Uterus (tissue), 4 donors: ENCODE results near the gene SLC25A48. TPM values are rescaled to one million over a fixed set of nuclear protein-coding genes. Genes with fewer than 3 reads are reported as not detected.

Experiments used
- DNase-seq, 2 donors: peaks; one replicate each; pipeline ENCODE4 v3.0.0-alpha.2; 2019 to 2020
- H3K27ac ChIP-seq, 2 donors: fragments of 200-600 bp; sonication (generic); 1 replicate in 1 of 2; 2 replicates in 1 of 2; pipeline ENCODE4 v1.5.1; 2016 to 2018
- H3K27me3 ChIP-seq, 2 donors: fragments of 200-600 bp; sonication (generic); one replicate each; pipeline ENCODE4 v1.5.1; 2018 to 2019; ENCODE audit warnings: control low read depth in 1 of 2
- H3K36me3 ChIP-seq, 2 donors: fragments of 200-600 bp; sonication (generic); one replicate each; pipeline ENCODE4 v1.5.1; 2019; ENCODE audit warnings: control low read depth in 1 of 2
- H3K4me1 ChIP-seq, 2 donors: fragments of 200-600 bp; sonication (generic); one replicate each; pipeline ENCODE4 v1.5.1; 2018 to 2019; ENCODE audit warnings: control low read depth in 1 of 2
- H3K4me3 ChIP-seq, 2 donors: fragments of 200-600 bp; sonication (generic); 1 replicate in 1 of 2; 2 replicates in 1 of 2; pipeline ENCODE4 v1.5.1; 2018 to 2019; ENCODE audit warnings: mild to moderate bottlenecking in 1 of 2
- H3K9me3 ChIP-seq, 2 donors: fragments of 200-600 bp; sonication (generic); one replicate each; pipeline ENCODE4 v1.5.1; 2019; ENCODE audit warnings: control low read depth in 1 of 2
- POLR2A ChIP-seq, 2 donors: fragments of 450-650 bp; IDR thresholded peaks; one replicate each; pipeline ENCODE4 v1.6.1; 2016; ENCODE audit warnings: antibody characterized with exemption in 2 of 2, mild to moderate bottlenecking in 1 of 2, moderate library complexity in 1 of 2
- intact Hi-C: fragments of 100-400 bp; cut with DNase I; formaldehyde crosslinking; loops from one replicate; pipeline ENCODE4 v1.15.1; 2023; ENCODE audit warnings: low total_unique reads
- total RNA-seq, 4 donors: library from RNA; depleted of rRNA in 3 of 4; stranded (reverse); fragments of >200 nt in 3 of 4; gene quantifications; one replicate each; pipeline versions ENCODE4 v1.1.0 to v1.2.4, GENCODE V29; 2014 to 2023
- TF ChIP-seq, protein P1 (sequence below), 4 experiments: fragments of 200-600 bp in 2 of 4; fragments of 450-650 bp in 2 of 4; sonication (generic) in 2 of 4; IDR thresholded peaks; one replicate each; pipeline ENCODE4 v1.5.1; 2016 to 2019; ENCODE audit warnings: antibody characterized with exemption in 4 of 4, mild to moderate bottlenecking in 2 of 4, moderate library complexity in 1 of 4
- donor health status: DM: yes; HTN: yes; CAD: no.

Gene SLC25A48
- total RNA-seq, 4 donors from 2014 or later, result 0.14 TPM; not detected in 3

DNA sequence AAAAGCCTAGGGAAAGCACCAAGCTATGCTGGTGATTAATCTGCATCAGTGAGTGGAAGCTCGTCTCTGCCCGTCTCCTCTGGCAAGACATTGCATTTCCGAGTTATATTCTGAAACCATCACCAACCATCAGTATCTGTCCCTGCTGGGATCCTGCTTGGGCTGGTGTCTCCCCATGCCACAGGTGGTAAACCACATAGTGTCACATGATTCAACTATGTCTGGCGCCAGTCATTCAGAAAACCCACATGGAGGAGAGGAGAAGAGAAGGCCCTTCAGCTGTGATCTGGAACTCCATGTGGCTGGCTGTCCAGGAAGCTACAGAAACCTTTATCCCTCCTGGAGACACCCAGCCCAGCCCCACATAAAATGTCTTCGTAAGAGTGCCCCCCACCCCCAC, 56.4 kb downstream of the SLC25A48 start:
- TF ChIP-seq, protein P1, sequence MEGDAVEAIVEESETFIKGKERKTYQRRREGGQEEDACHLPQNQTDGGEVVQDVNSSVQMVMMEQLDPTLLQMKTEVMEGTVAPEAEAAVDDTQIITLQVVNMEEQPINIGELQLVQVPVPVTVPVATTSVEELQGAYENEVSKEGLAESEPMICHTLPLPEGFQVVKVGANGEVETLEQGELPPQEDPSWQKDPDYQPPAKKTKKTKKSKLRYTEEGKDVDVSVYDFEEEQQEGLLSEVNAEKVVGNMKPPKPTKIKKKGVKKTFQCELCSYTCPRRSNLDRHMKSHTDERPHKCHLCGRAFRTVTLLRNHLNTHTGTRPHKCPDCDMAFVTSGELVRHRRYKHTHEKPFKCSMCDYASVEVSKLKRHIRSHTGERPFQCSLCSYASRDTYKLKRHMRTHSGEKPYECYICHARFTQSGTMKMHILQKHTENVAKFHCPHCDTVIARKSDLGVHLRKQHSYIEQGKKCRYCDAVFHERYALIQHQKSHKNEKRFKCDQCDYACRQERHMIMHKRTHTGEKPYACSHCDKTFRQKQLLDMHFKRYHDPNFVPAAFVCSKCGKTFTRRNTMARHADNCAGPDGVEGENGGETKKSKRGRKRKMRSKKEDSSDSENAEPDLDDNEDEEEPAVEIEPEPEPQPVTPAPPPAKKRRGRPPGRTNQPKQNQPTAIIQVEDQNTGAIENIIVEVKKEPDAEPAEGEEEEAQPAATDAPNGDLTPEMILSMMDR (IDR thresholded peaks at IDR 0.05), result no peak
- no peak for TF ChIP-seq POLR2A (IDR thresholded peaks at IDR 0.05)
- H3K27ac ChIP-seq, result no peak overlapping the region
- no peak overlapping the region for H3K4me3 ChIP-seq

DNA sequence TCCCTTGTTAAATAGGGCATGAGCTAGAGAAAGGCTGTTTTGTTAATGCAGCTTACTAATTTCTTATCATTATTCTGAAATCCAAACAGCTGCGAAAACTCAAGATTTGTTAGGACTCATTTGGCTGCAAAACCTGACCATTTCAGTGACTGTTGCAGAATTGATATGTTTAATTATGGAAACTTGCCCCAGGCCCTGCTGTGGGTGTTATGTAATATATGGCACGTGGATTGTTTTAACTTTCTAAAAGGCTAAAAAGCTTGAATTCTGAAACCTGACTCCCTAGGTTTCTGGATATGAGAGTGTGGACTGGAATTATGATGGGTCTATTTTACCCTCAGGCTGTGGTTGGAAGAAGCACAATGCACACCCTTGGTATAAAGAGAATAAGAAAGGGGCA, 56.8 kb downstream of the SLC25A48 start:
- Histone ChIP-seq H3K36me3 (no peaks in the 10 kb centered on the region), H3K4me3 (no peak overlapping the region), H3K9me3 (no peaks in the 10 kb centered on the region), H3K27ac (no peak overlapping the region), H3K27me3 (no peaks in the 10 kb centered on the region), H3K4me1 (no peaks in the 10 kb centered on the region)
- intact Hi-C loops, result no loop called here
- no peak for DNase-seq
- TF ChIP-seq, protein P1 (IDR thresholded peaks at IDR 0.05), result no peak
- no peak for TF ChIP-seq POLR2A (IDR thresholded peaks at IDR 0.05)

More for the DNA sequence above, 56.4 kb downstream of the SLC25A48 start:
- H3K4me1 ChIP-seq, result no peaks in the 10 kb centered on the region
- intact Hi-C loops, result no loop called here
- H3K27me3 ChIP-seq, result no peaks in the 10 kb centered on the region
- no peaks in the 10 kb centered on the region for H3K9me3 ChIP-seq
- DNase-seq, result no peak
- no peaks in the 10 kb centered on the region for H3K36me3 ChIP-seq

DNA sequence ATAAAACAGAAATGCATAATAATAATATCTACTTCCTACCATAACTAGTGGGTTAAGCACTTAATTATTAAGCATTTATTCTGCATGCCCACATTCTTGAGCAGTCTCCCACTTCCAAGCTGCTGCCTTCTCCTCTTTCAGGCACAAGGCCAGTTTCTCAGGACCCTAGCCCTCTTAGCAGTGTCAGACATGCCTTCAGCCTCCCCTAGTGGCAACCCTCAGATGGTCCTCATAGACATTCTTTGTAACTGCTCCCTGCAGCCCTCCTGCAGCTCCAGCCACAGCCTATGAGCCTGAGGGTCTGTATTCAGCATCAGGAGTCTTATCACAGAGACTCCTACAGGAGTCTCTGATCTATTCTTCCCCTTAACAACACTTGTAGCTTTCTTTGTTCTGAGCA, 57.3 kb downstream of the SLC25A48 start:
- DNase-seq, result no peak
- Histone ChIP-seq H3K27me3 (no peaks in the 10 kb centered on the region), H3K9me3 (no peaks in the 10 kb centered on the region), H3K27ac (no peak overlapping the region), H3K4me1 (no peaks in the 10 kb centered on the region), H3K36me3 (no peaks in the 10 kb centered on the region), H3K4me3 (no peak overlapping the region)
- intact Hi-C loops, result no loop called here
- TF ChIP-seq POLR2A (IDR thresholded peaks at IDR 0.05), result no peak
- TF ChIP-seq, protein P1 (IDR thresholded peaks at IDR 0.05), result no peak

DNA sequence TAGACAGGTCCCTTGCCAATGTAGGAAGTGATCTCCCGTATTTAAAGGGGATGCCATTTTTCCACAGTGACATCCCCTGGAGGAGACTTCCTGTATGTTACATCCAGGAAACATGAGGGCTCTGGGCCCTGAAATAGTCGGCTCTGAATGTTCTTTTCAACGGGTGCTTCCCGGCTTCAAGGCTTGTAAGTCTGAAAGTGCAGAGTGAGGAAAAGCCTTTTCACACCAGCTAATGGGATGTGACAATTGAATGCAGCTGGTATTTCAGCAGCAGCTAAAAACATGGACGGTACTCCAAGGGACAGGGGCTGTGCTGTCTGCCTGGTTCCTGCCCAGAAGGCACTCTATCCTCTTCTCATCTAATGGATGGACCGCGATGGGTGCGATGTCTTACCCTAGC, 59.8 kb downstream of the SLC25A48 start:
- no peak overlapping the region for H3K27ac ChIP-seq
- no peaks in the 10 kb centered on the region for H3K4me1 ChIP-seq
- H3K4me3 ChIP-seq, result no peak overlapping the region
- TF ChIP-seq, protein P1 (IDR thresholded peaks at IDR 0.05), result no peak
- no peak for TF ChIP-seq POLR2A (IDR thresholded peaks at IDR 0.05)
- peaks cover 0 to 6% of the 10 kb centered on the region in 2 donors for H3K27me3 ChIP-seq
- DNase-seq, result no peak
- no peaks in the 10 kb centered on the region for H3K9me3 ChIP-seq
- H3K36me3 ChIP-seq, result no peaks in the 10 kb centered on the region
- intact Hi-C loops, result no loop called here

DNA sequence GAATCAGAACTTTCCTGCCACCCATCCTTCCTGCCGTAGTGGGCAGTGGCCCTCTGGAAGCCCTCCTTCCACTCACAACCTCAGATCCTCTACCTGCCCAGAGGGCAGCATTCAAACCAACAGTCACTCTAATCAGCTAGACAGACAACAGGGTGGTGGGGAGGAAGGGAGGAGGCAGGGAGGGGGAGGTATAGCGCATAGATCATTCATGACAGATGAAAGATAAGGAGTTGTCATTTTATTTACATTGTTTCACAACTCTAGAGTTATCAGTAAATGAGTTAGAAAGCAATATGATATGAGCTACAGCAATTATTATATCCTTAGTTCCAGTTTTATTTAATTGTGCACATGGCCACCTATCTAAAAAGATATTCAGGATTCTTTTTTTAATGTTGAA, 60.3 kb downstream of the SLC25A48 start:
- Histone ChIP-seq H3K27ac (no peak overlapping the region), H3K9me3 (no peaks in the 10 kb centered on the region), H3K4me3 (no peak overlapping the region), H3K36me3 (no peaks in the 10 kb centered on the region), H3K4me1 (no peaks in the 10 kb centered on the region), H3K27me3 (peaks cover 0 to 6% of the 10 kb centered on the region in 2 donors)
- no peak for DNase-seq
- TF ChIP-seq, protein P1 (IDR thresholded peaks at IDR 0.05), result no peak
- TF ChIP-seq POLR2A (IDR thresholded peaks at IDR 0.05), result no peak
- intact Hi-C loops, result no loop called here
